HepG2 (cell line): ENCODE results near the gene NDST1. TPM values are rescaled to one million over a fixed set of nuclear protein-coding genes. Genes with fewer than 3 reads are reported as not detected.
A peak's percentile ranks its signal among the peaks of the same experiment; 100 is the strongest.

ENCODE experiments used
- ATAC-seq: fragments of 200-7000 bp; cut with Tn5 transposase; 3 replicates; pipeline ENCODE4 v1.9.1; 2020; ENCODE audit warnings: mild to moderate bottlenecking, moderate library complexity
- BruUV-seq: library from RNA; stranded (reverse); fragments of 400-500 nt; replicated peaks from 2 replicates; lab custom pipeline; 2021; lab: Mats Ljungman, UMichigan
- CTCF ChIA-PET: fragments of 300-600 bp; formaldehyde crosslinking; extraction: SDS; loops from one replicate; lab custom pipeline; 2021; ENCODE audit warnings: low total read pairs, inconsistent platforms, low intra/inter-chr PET ratio; lab: Yijun Ruan, JAX
- POLR2A ChIA-PET: fragments of 350-600 bp; sonication (Branson Sonifier 250); formaldehyde crosslinking; loops from one replicate; lab custom pipeline; 2020; ENCODE audit warnings: antibody characterized with exemption, inconsistent platforms; lab: Yijun Ruan, JAX
- DNase-seq: peaks from one replicate; pipeline ENCODE4 v3.0.0-alpha.2; 2015; ENCODE audit warnings: low spot score
- FAIRE-seq: peaks from 3 replicates; lab custom pipeline; 2011; peaks lifted over from hg19 to GRCh38; lab: Jason Lieb, UNC
- H2AFZ ChIP-seq: one replicate; pipeline ENCODE4 v1.6.1; 2011; ENCODE audit warnings: low read length, inconsistent platforms
- H3K27ac ChIP-seq: fragments of 300-600 bp; 3 replicates; pipeline ENCODE4 v1.8.0; 2011; ENCODE audit warnings: mixed run types, mild to moderate bottlenecking, mixed read lengths, low read length, inconsistent platforms; ENCODE audit not compliant: insufficient read depth; ENCODE audit errors: extremely low read length
- H3K27me3 ChIP-seq, 2 experiments: fragments of 200-600 bp in 1 of 2; 2 replicates in 1 of 2; 3 replicates in 1 of 2; pipeline versions ENCODE4 v1.6.0 to v1.8.0; 2011; ENCODE audit warnings: low read length in 2 of 2, mild to moderate bottlenecking in 2 of 2, moderate library complexity in 2 of 2, inconsistent platforms in 1 of 2; ENCODE audit not compliant: insufficient read depth in 2 of 2, control insufficient read depth in 1 of 2
- H3K36me3 ChIP-seq, 2 experiments: fragments of 200-600 bp in 1 of 2; replicated peaks in 1 of 2; 2 replicates in 1 of 2; 3 replicates in 1 of 2; pipeline versions ENCODE4 v1.5.1 to v1.8.0; 2011; ENCODE audit warnings: low read length in 2 of 2, inconsistent platforms in 1 of 2; ENCODE audit not compliant: insufficient read depth in 2 of 2, control insufficient read depth in 1 of 2
- H3K4me1 ChIP-seq: 2 replicates; pipeline ENCODE4 v1.5.1; 2012; ENCODE audit warnings: low read length, inconsistent platforms; ENCODE audit not compliant: insufficient read depth
- H3K4me2 ChIP-seq: 2 replicates; pipeline ENCODE4 v1.6.0; 2011; ENCODE audit warnings: low read depth, low read length, inconsistent platforms
- H3K4me3 ChIP-seq, 3 experiments: fragments of 200-600 bp in 1 of 3; sonication (generic), shearing (Covaris generic) in 1 of 3; replicated peaks in 1 of 3; 2 replicates each; pipeline ENCODE4 v1.5.1; 2011 to 2016; ENCODE audit warnings: low read length in 3 of 3, inconsistent platforms in 2 of 3, low read depth in 2 of 3, mild to moderate bottlenecking in 2 of 3, control low read depth in 1 of 3, mixed read lengths in 1 of 3; ENCODE audit not compliant: insufficient read depth in 1 of 3
- H3K79me2 ChIP-seq: one replicate; pipeline ENCODE4 v1.6.1; 2011; ENCODE audit warnings: low read length, inconsistent platforms; ENCODE audit not compliant: insufficient read depth
- H3K9ac ChIP-seq: 2 replicates; pipeline ENCODE4 v1.6.0; 2011; ENCODE audit warnings: mild to moderate bottlenecking, low read depth, low read length, inconsistent platforms; ENCODE audit not compliant: insufficient read depth
- H3K9me3 ChIP-seq: 2 replicates; pipeline ENCODE4 v1.5.1; 2012; ENCODE audit warnings: mild to moderate bottlenecking, low read length
- H4K20me1 ChIP-seq: 2 replicates; pipeline ENCODE4 v1.6.0; 2011; ENCODE audit warnings: inconsistent platforms, mild to moderate bottlenecking, low read length, moderate library complexity; ENCODE audit not compliant: insufficient read depth
- CENPT ChIP-seq: sonication (generic); formaldehyde crosslinking; IDR thresholded peaks from 2 replicates; pipeline ENCODE4 v1.8.0; 2022; ENCODE audit warnings: low read depth, mild to moderate bottlenecking, moderate library complexity, missing genetic modification reagents
- HNRNPK ChIP-seq: fragments of 200-400 bp; formaldehyde crosslinking; IDR thresholded peaks from 2 replicates; pipeline ENCODE4 v1.6.1; 2018; ENCODE audit warnings: low read length, low read depth, moderate library complexity, mild to moderate bottlenecking; ENCODE audit not compliant: poor library complexity, severe bottlenecking
- KAT8 ChIP-seq: IDR thresholded peaks from 2 replicates; pipeline ENCODE4 v1.6.1; 2016; ENCODE audit warnings: missing genetic modification reagents, missing compliant biosample characterization
- PHF8 ChIP-seq: sonication (generic); formaldehyde crosslinking; IDR thresholded peaks from 2 replicates; pipeline ENCODE4 v1.5.0; 2020; ENCODE audit warnings: missing genetic modification reagents
- SP140L ChIP-seq: sonication (generic); formaldehyde crosslinking; IDR thresholded peaks from 2 replicates; pipeline ENCODE4 v1.4.0; 2020; ENCODE audit warnings: missing genetic modification reagents, borderline replicate concordance
- ZNF672 ChIP-seq: sonication (generic); formaldehyde crosslinking; IDR thresholded peaks from 2 replicates; pipeline ENCODE4 v1.8.1; 2022; ENCODE audit warnings: missing genetic modification reagents
- ZNF850 ChIP-seq: sonication (generic); formaldehyde crosslinking; conservative IDR thresholded peaks from 2 replicates; pipeline ENCODE4 v1.9.0; 2021; ENCODE audit warnings: mild to moderate bottlenecking, missing genetic modification reagents
- WGBS: methylation state at CpG from one replicate; pipeline ENCODE4 v1.1.6; 2017; ENCODE audit warnings: low lambda C conversion rate; 5-methylcytosine and 5-hydroxymethylcytosine counted together
- in situ Hi-C: cut with HindIII; loops from 2 replicates; pipeline ENCODE4 v1.10.0; 2017; ENCODE audit warnings: low pct_unique_long_range_greater_than_20kb; ENCODE audit not compliant: extremely low pct_ligation_motif_present
- intact Hi-C: fragments of 100-400 bp; cut with micrococcal nuclease; formaldehyde crosslinking; loops from one replicate; pipeline ENCODE4 v1.10.0; 2022; ENCODE audit not compliant: unreplicated experiment
- polyA plus RNA-seq, 8 experiments: library from polyadenylated mRNA; depleted of rRNA in 3 of 8; stranded (reverse) in 7 of 8; unstranded in 1 of 8; fragments of >200 nt; fragmentation: Illumina TruSeq in 4 of 8; extraction: Trizol in 4 of 8; gene quantifications; 2 replicates each; pipeline versions ENCODE4 v1.2.1 to v1.2.3, GENCODE V29; 2011 to 2016; ENCODE audit warnings: low read depth in 4 of 8, missing spikeins in 1 of 8, mixed read lengths in 1 of 8; ENCODE audit not compliant: insufficient read depth in 1 of 8
- total RNA-seq, 5 experiments: library from RNA; depleted of rRNA; stranded (reverse); fragments of >200 nt; fragmentation: Illumina TruSeq; extraction: Trizol; gene quantifications; 2 replicates each; pipeline ENCODE4 v1.2.3, GENCODE V29; 2016; ENCODE audit warnings: low read depth in 1 of 5

Gene NDST1
- total and polyA plus RNA-seq, 2 of the 13 experiments (the other 11 are each of a cell fraction or from before 2014, with no cell fraction given) = 23.8 to 26.2 TPM

DNA sequence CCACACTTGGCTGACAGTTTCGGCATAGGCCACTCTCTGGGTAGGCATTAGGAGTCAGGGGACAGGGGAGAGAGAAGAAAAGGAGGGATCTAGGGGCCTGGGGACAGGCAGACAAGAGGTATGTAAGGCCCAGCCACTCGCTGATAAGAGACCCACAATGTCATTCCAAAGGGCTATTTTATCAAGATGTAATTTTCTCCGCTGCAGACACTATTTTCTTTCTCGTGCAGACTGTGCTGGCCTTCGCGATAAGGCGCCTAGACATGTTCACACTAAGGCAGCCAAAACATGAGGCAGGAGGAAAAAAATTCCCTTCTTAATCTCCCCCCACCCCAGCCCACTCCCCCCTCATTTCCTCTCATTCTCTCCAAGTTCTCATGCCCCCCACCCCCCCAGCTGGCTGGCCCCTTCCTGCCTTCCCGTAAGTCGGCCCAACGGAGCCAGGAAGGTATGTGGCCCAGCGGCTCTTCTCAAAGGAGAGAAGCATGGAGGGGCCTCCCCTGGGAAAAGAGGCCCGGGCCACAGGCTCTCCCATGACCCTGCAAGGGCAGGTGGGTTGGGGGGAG, 87.6 kb downstream of the NDST1 start:
- H4K20me1 ChIP-seq = no peaks in the 10 kb centered on the region
- no peak for TF ChIP-seq PHF8
- no peak for TF ChIP-seq CENPT
- TF ChIP-seq HNRNPK = peak; percentile 39
- TF ChIP-seq, all 625 proteins: peak for 1
- H3K9me3 ChIP-seq = no peaks in the 10 kb centered on the region
- H2AFZ ChIP-seq = no peak overlapping the region
- CTCF ChIA-PET = no interaction called here
- no peak overlapping the region for H3K4me2 ChIP-seq
- H3K9ac ChIP-seq = no peak overlapping the region
- BruUV-seq = no TSS peak
- DNase-seq (no peak), ATAC-seq (no peak), FAIRE-seq (no peak)
- H3K4me3 ChIP-seq = no peak overlapping the region
- no peaks in the 10 kb centered on the region for H3K36me3 ChIP-seq
- in situ Hi-C loops = no loop called here
- POLR2A ChIA-PET = no interaction called here
- H3K27me3 ChIP-seq = peaks cover 5 to 57% of the 10 kb centered on the region in 2 experiments; a peak in 4 of 5 replicates
- H3K79me2 ChIP-seq = no peaks in the 10 kb centered on the region
- intact Hi-C loops = no loop called here
- WGBS = 26% methylated on average over 12 of the region's 12 CpGs
- H3K27ac ChIP-seq = no peak overlapping the region
- H3K4me1 ChIP-seq = peaks cover 18% of the 10 kb centered on the region

DNA sequence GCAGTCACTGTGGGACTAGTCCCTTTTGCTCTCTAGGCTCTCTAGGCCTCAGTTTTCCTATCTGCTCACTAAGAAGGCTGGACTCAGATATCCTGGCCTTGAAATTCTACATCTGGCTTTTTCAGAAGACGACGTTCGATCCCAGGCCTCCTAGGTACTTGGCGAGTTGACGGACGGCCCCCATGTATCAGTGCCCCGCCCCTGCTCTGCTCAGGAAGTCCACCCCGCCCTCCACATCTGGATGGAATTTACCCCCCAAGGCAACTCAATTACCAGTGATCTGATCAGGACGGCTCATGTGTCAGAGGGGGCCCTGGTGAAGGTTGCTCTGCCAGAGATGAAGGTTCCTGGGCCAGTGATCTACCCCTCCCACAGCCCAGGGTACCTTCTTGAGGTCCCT, 88.4 kb downstream of the NDST1 start:
- H3K27me3 ChIP-seq = peaks cover 6 to 51% of the 10 kb centered on the region in 2 experiments; a peak in 4 of 5 replicates
- H3K27ac ChIP-seq = no peak overlapping the region
- H3K79me2 ChIP-seq = no peaks in the 10 kb centered on the region
- TF ChIP-seq ZNF850 (no peak), KAT8 (CRISPR knock-in tag) (no peak), SP140L (CRISPR knock-in tag) (no peak), ZNF672 (no peak)
- no peak for ATAC-seq
- ChIA-PET POLR2A (no interaction called here), CTCF (no interaction called here)
- in situ Hi-C loops = no loop called here
- FAIRE-seq = no peak
- H3K4me1 ChIP-seq = peaks cover 11% of the 10 kb centered on the region
- H4K20me1 ChIP-seq = no peaks in the 10 kb centered on the region
- 52% methylated on average over 7 of the region's 9 CpGs for WGBS
- no peaks in the 10 kb centered on the region for H3K9me3 ChIP-seq
- H3K4me3 ChIP-seq = no peak overlapping the region
- H3K36me3 ChIP-seq = no peaks in the 10 kb centered on the region
- no peak for DNase-seq
- no peak overlapping the region for H2AFZ ChIP-seq
- H3K4me2 ChIP-seq = no peak overlapping the region
- H3K9ac ChIP-seq = no peak overlapping the region
- no TSS peak for BruUV-seq
- intact Hi-C loops = no loop called here
